ENCODE measurements around the gene PRPSAP2.
"Not testable (repeated sequence)": the region's sequence is repeated elsewhere in the genome, so short reads cannot be mapped to it uniquely, and the experiment has no call there.

DNA sequence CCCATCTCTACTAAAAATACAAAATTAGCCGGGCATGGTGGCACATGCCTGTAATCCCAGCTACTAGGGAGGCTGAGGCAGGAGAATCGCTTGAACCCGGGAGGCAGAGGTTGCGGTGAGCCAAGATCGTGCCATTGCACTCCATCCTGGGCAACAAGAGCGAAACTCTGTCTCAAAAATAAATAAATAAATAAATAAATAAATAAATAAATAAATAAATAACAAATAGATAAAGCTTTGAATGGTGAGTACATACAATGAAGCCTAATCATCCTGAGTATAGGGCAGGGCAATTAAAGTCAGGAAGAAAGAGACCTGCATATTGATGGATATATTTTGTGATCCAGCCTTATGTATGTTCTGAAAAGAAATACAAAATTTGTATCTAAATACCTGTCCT, 98.1 kb downstream of the PRPSAP2 start:
- TF ChIP-seq, protein P1, sequence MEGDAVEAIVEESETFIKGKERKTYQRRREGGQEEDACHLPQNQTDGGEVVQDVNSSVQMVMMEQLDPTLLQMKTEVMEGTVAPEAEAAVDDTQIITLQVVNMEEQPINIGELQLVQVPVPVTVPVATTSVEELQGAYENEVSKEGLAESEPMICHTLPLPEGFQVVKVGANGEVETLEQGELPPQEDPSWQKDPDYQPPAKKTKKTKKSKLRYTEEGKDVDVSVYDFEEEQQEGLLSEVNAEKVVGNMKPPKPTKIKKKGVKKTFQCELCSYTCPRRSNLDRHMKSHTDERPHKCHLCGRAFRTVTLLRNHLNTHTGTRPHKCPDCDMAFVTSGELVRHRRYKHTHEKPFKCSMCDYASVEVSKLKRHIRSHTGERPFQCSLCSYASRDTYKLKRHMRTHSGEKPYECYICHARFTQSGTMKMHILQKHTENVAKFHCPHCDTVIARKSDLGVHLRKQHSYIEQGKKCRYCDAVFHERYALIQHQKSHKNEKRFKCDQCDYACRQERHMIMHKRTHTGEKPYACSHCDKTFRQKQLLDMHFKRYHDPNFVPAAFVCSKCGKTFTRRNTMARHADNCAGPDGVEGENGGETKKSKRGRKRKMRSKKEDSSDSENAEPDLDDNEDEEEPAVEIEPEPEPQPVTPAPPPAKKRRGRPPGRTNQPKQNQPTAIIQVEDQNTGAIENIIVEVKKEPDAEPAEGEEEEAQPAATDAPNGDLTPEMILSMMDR (conservative IDR thresholded peaks at IDR 0.05 in 1 of 2, IDR thresholded peaks at IDR 0.05 in 1 of 2; ENCODE audit: extremely low read depth in 1 of 2, insufficient read depth in 1 of 2, low read depth in 1 of 2, low read length in 2 of 2), result not testable (repeated sequence)
- TF ChIP-seq EZH2 (IDR thresholded peaks at IDR 0.05; ENCODE audit: borderline replicate concordance, low read length), result not testable (repeated sequence)
